Measurements from ENCODE around the gene NIBAN1. TPM values are rescaled to one million over a fixed set of nuclear protein-coding genes. Genes with fewer than 3 reads are reported as not detected.

Gene NIBAN1
- total and polyA plus RNA-seq, 3 donors from 2014 or later: 2.4 to 12.4 (median 4.0) TPM

DNA sequence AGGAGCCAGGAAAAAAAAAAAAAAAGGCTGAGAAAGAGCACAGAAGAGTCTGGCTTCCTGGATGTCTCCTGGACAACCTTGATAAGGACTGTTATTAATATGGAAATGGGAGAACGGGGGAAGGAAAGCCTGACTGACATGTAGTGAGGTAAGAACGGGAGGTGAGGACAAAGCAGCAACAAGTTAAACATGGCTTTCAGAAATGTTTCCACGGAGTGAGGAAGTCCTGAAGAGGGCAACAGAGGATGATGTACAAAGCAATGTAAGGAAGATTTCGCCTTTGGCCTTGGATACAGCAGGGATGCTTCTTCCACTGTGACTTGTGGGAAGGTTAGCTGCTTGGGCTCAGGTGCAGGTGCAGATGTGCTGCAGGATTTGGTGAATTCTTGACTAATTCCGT is 11.9 kb upstream of the NIBAN1 start:
- TF ChIP-seq, protein P1, sequence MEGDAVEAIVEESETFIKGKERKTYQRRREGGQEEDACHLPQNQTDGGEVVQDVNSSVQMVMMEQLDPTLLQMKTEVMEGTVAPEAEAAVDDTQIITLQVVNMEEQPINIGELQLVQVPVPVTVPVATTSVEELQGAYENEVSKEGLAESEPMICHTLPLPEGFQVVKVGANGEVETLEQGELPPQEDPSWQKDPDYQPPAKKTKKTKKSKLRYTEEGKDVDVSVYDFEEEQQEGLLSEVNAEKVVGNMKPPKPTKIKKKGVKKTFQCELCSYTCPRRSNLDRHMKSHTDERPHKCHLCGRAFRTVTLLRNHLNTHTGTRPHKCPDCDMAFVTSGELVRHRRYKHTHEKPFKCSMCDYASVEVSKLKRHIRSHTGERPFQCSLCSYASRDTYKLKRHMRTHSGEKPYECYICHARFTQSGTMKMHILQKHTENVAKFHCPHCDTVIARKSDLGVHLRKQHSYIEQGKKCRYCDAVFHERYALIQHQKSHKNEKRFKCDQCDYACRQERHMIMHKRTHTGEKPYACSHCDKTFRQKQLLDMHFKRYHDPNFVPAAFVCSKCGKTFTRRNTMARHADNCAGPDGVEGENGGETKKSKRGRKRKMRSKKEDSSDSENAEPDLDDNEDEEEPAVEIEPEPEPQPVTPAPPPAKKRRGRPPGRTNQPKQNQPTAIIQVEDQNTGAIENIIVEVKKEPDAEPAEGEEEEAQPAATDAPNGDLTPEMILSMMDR (IDR thresholded peaks at IDR 0.05): no peak
- TF ChIP-seq POLR2A (IDR thresholded peaks at IDR 0.05): no peak
- DNase-seq: peak; percentile 31
- WGBS, 2 donors: 45 to 58% methylated on average over 5 of the region's 5 CpGs
- H3K9me3 ChIP-seq: no peaks in the 10 kb centered on the region
- H3K4me3 ChIP-seq: no peak overlapping the region
- H3K36me3 ChIP-seq (ENCODE audit: low read depth, missing control alignments): no peaks in the 10 kb centered on the region
- H3K4me1 ChIP-seq: no peaks in the 10 kb centered on the region
- H3K27me3 ChIP-seq: no peaks in the 10 kb centered on the region
- no peak overlapping the region for H3K27ac ChIP-seq
- intact Hi-C loops (cut with DNase I; ENCODE audit: low total_unique reads): no loop called here

DNA sequence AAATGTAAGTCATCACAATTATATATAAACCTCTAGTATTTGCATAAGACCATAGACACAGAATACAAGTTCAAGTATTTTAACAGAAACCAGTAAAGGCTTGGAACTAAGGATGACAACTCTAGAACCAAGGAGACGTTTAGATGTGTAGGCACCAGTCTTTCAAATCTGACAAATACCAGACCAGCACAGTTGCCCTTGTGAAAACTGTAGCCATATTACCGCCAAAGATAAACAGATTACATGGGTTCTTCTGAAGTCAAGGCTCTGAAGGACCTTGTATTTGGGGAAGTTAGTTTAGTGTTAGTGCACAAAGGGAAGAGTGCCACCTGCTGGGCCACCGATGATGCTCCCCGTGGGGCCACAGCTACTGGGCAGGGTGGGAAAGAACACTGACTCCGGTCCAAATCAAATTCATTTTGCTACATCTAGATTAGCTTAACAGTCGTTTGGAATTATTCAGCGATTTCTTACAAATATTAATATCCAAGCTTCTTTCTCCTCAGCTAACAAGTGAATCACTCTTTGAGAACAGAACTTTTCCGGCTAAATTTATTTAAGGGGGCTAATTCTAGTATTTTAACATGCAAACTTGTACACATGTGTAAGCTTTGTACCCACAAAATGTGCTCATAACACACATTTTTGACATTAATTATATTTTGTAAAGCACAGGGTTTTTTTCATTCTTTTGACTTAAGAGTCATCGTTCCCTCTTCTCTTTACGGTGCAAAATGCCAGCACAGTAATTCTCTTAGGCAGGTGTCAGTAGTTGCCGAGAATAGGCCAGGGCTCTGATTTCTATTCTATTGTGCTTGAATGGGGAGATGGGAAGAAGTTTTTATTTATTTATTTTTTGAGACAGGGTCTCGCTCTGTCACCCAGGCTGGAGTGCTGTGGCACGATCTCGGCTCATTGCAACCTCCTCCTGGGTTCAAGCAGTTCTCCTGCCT is 8.0 kb upstream of the NIBAN1 start:
- Histone ChIP-seq H3K4me3 (no peak overlapping the region), H3K36me3 (ENCODE audit: low read depth, missing control alignments) (no peaks in the 10 kb centered on the region), H3K9me3 (no peaks in the 10 kb centered on the region), H3K27ac (no peak overlapping the region), H3K4me1 (no peaks in the 10 kb centered on the region), H3K27me3 (no peaks in the 10 kb centered on the region)
- peak; percentile 76 for DNase-seq
- TF ChIP-seq, protein P1 (IDR thresholded peaks at IDR 0.05): peak; percentile 65 to 84 (median 73)
- TF ChIP-seq POLR2A (IDR thresholded peaks at IDR 0.05): no peak
- 57 to 58% methylated on average over 14 of the region's 14 CpGs for WGBS, 2 donors
- intact Hi-C loops (cut with DNase I; ENCODE audit: low total_unique reads): loop anchor here (5.0 kb wide), 1 partner anchor 175 kb away; no protein-coding TSS in a partner anchor

DNA sequence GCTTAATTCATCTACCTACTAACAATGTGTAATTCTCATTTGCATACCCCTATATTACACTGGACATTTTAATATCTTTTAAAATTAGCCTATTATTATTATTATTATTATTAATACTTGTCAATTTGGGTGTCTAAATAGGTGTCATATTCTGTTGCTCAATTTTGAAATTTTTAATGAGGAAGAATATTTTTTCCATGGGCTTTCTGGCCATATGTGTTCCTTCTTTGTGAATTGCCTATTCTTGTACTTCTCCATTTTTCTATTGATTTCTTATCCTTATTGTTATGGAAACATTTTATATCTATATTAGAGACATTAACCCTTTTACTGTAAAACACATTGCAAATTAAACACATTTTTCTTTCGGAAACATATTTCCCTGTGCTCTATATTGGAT is 6.4 kb upstream of the NIBAN1 start:
- no peaks in the 10 kb centered on the region for H3K36me3 ChIP-seq (ENCODE audit: low read depth, missing control alignments)
- H3K9me3 ChIP-seq: no peaks in the 10 kb centered on the region
- no peak for DNase-seq
- TF ChIP-seq, protein P1 (IDR thresholded peaks at IDR 0.05): no peak
- no peak for TF ChIP-seq POLR2A (IDR thresholded peaks at IDR 0.05)
- no peaks in the 10 kb centered on the region for H3K4me1 ChIP-seq
- no peak overlapping the region for H3K27ac ChIP-seq
- no peak overlapping the region for H3K4me3 ChIP-seq
- WGBS, 2 donors: 83 to 94% methylated on average over 1 of the region's 1 CpG
- intact Hi-C loops (cut with DNase I; ENCODE audit: low total_unique reads): loop anchor here (5.0 kb wide), 1 partner anchor 173 kb away; no protein-coding TSS in a partner anchor
- no peaks in the 10 kb centered on the region for H3K27me3 ChIP-seq

DNA sequence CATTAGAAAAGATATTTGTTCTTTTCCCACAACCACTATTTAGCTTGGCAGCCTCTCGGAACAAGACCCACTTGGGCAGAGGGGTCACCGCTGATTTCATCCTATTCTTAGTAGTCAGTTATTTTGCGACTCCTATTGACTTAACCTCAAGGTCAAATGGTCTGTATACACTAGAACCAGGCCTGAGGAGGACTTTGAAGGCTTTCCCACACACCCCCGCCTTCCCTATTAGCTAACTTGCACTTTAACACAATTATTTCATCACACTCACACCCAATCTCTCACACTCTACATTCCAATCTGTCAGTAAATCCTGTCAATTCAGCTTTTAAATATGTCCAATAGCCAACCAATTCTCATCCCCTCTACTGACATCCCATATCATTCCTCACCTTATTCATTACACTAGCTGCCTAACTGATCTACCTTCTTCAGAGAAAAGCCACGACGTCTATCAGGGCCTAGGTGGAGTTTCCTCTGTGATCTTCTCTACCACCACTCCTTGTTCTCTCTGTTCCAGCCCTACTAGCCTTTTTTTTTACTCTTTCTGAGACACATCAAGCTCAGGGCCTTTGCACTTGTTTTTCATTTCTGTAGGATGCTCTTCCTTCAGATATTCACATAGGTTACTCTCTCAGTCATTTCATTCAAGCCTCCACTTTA is 1.0 kb upstream of the NIBAN1 start:
- Histone ChIP-seq H3K4me3 (no peak overlapping the region), H3K4me1 (peaks cover 4% of the 10 kb centered on the region), H3K27me3 (no peaks in the 10 kb centered on the region), H3K27ac (no peak overlapping the region), H3K9me3 (no peaks in the 10 kb centered on the region), H3K36me3 (ENCODE audit: low read depth, missing control alignments) (no peaks in the 10 kb centered on the region)
- TF ChIP-seq, protein P1 (IDR thresholded peaks at IDR 0.05): no peak
- no peak for TF ChIP-seq POLR2A (IDR thresholded peaks at IDR 0.05)
- no peak for DNase-seq
- intact Hi-C loops (cut with DNase I; ENCODE audit: low total_unique reads): no loop called here
- 64 to 70% methylated on average over 6 of the region's 6 CpGs for WGBS, 2 donors

All from testis (tissue), 3 donors.